G401.6 (cell line): Measurements from ENCODE around the gene SP100.
"Not testable (repeated sequence)": the region's sequence is repeated elsewhere in the genome, so short reads cannot be mapped to it uniquely, and the experiment has no call there.

Experiments
- FAIRE-seq: peaks from 2 replicates; lab custom pipeline; 2012; peaks lifted over from hg19 to GRCh38; lab: Jason Lieb, UNC

SP100 gene

DNA sequence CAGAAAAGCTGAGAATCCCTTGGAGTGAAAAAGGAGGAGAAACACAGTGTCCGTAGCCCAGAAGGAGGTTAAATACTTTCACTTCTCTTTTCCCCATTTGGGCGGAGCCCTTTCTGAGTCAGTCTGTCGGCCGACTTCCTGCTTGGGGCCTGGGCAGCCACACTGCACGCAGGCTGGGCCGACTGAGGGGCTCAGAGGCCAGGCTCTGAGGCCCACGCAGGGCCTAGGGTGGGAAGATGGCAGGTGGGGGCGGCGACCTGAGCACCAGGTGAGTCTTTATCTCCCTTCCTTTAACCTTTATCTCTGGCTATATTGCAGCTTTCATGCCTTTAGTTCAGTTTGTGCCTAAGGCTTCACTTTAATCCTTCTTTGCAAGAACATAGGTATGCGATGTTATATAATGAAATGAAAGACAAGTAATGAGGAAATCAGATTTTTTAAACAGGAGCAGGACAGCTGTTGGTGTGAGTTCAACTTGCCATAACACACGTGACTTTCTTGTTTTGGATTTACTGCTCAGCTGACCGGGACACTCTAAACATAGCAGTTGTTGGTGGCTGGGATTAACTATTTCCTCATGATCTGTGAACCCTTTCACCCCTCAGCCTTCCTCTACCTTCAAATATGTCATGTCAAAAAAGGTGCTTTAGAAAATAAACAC is at the start of gene SP100:
Gene SP100 (plus strand): TSS at position 141 of the 661 bp plus-strand sequence. CDS start 96 bp downstream, at position 237.
- FAIRE-seq, result no peak

DNA sequence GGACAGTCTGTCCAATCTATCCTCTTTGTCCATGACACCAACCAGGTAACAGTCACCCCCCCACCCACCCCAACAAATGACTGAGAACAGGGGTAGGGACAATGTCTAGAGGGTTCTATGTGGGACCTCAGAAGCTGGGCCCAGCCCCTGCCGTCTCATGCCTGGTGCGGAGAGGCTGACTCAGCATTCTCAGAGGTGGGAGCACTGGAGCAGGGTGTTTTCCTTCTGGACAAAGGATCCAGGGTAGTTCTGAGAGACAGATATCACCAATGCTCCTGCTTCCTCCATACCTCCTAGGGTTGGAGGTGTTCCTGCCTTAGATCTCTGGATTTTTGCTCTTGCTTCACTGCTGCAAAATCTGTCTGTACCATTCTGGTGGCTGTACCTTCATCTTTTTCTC is 33.9 kb upstream of the SP100 start:
- no peak for FAIRE-seq

DNA sequence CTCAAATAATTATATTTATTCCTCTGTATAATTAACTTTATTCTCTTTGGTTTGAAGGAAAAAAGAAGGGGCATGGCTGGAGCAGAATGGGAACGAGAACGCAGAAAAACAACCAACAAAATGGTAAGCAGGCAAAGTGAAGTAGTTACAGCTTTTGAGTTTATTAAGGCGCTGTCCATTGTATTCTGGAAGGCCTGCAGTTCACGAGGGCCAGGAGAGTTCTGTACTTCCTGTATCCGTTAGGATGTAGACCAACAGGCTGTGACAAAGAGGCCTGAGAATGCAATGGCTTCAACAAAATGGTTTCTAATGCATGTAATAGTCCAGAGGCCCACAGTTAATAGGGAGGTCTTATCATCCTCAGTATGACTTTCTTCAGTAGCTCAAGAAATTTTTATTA is 32.5 kb upstream of the SP100 start:
- FAIRE-seq, result no peak

DNA sequence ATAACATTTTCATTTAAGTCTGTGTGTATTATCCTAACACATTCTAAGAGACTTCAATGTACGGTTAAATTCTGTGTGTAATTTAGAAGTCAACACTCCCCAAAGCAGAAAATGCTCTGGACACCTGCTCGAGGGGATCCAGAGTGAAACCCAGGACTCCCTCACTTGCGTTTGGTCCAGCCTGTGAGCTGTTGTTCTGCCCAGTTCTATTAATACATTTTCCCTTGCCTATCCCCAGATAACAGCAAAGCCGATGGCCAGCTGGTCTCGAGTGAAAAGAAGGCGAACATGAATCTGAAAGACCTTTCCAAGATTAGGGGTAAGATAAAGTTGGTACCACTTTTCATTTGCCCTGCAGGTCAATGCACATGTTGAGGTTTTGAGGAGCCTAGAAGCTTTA is 31.0 kb upstream of the SP100 start:
- FAIRE-seq, result no peak

DNA sequence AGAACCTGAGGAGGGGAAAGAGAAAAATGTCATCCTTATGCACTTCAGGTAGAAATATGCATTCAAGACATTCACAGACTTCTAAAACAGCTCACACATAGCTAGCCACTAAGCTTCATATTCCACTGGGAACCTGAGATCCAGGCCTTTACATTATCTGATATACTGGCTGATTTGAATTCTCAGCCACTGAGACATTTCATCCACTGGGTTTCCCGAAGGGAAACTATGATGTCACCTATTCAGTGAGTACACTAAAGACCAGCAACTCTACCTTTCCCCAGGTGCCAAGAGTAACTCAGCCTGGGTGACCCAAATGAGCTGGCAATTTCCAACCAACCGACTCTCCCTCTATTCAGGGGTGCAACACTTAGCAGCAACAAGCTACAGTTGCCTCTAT is 21.7 kb upstream of the SP100 start:
- no peak for FAIRE-seq

DNA sequence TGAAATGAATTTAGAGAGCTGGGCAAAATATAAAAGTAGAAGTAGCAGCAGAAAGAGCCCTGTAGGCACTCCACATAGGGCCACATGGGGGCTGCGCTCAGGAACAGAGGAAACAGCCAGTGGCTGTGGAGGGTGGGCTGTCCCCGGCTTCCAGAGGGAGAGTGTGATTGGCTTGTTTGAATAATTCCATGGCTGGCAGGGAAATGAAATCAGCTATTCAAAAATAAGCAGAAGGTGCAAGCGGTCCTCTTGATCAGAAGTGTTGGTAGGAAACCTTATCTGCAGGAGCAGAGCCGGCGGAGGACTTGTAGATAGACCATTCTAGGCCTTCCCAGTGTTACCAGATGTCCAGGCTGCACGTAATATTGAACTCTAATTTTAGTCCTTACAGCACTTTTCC is 17.3 kb upstream of the SP100 start:
- FAIRE-seq, result not testable (repeated sequence)

DNA sequence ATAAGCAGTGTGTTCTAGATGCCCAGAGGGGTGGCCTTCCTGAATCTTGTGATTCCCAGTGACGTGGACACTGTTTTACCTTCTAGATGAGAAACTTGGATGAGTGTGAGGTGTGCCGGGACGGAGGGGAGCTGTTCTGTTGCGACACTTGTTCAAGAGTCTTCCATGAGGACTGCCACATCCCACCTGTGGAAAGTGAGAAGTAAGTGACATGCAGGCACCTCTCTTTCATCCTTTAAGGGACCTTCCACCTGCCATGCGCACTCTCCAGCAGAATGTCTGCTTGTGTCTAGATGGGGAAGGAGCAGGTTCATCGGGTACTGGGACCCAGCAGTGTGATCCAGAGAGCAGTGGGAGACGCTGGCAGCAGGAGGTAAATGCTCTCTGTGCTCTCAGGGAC is 16.0 kb upstream of the SP100 start:
- no peak for FAIRE-seq

DNA sequence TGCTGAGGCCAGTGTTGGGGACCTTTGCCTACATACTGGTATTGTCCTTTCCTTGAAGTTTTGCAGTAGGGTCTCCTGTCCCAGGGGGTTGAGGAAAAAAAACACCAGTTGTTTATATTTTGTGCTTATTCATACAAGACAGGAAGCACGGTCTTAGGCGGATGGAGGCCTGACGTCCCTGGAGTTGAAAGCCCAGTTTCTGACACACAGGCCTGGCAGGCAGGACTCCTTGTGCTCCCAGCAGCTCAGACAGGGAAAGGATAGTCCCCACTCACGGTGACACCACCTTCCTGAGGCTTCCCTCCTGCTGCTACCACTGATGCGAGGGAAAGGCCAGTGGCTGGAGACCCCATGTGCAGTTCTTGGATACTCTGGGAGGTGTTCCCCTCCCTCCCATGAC is 15.5 kb upstream of the SP100 start:
- FAIRE-seq, result no peak

DNA sequence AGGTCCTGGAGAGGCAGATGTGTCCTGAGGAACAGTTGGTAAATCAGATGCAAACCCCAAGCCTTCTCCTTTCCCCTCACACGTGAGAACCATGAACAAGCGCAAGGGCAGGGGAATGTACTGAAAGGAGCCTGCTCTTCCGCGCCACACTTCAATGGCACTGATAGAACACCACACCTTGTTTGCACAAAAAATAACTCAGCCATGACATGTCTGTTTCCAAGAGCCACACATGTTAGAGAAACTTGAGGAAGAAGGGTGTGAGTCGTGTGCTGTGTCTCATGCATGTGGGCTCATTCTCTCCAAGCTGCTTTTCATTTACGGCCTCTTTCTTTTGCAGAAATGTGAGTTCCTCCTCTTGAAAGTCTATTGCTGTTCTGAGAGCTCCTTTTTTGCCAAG is 15.0 kb upstream of the SP100 start:
- FAIRE-seq, result not testable (repeated sequence)

DNA sequence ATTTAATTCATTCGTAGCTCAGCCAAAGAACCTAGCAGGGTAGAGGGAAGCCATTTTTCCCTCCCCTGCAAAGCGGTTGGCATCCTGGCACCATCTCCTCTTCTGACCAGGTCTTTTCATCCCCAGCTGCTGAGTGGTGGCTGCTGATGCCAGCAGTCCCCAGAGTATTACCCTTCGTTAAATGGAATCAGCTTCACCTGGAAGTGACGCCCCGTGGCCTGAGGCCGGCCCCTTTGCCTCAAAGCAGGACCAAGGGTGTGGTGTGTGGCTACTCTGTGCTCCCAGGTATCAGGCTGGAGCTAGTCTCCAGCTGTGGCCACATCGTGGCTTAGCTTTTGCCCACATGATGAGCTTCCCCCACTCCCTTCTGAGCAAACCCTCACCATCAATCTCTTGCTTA is 12.3 kb upstream of the SP100 start:
- FAIRE-seq, result no peak

DNA sequence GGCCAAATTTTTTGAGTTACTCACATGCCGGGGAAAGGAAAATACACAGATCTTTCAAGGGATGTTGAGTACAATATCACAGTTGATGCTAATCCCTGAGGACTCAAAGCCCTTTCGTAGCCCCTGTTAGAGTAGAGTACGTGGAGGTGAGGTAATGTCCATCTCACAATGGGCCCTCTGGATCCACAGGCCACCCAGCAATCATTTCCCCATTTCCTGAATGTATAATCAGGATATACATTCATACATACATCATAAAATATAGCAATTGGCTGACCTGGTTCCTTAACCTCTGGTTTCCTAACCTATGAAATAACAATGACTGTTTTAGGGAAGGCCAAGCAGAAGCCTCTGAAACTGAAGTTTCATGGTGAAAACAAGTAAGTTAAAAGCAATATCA is 10.2 kb upstream of the SP100 start:
- FAIRE-seq, result no peak

DNA sequence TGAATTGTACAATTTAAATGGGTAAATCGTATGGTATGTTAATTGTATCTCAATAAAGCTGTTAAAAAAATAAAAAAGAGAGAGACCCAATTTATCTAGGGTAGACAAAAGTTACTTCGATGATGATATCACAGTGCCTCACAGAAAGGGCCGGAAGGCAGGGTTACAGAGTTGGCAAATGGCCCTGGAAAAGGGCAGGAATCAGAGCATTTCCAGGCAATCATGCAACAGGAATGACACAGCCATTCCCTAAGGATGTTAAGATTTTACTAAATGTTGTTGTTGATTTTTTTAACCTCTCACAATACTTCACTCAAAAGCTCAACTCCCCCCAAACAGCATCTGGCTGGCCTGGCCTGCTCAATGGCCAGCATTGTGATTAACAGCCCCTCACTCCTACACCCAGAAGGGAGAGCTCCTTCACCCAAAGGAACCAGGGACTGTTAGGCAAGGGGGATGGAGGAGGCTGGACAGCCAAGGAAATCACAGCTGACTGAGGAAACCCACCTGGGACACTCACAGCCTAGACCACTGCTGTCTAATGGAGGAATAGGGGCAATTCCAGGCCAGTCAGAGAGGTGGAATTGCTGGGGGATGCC is 7.7 kb upstream of the SP100 start:
- FAIRE-seq, result no peak

DNA sequence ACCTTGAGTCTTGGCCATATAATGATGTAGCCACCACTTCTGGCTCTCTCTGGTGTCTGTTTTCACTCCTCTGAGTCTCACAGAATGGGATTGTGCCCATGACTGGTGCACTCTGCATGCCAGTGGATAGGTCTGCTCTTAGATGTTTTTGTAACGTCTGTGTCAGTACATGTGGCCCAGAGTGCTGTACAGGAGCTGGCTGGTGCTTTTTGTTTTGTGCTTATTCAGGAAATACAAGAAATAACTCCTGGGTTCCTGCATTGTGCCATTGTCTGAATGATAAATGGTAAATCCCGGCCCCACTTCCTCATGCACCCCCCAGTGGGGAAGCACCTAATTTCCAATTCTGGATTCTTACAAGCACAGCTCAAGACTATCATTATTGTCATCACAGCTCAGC is 6.7 kb upstream of the SP100 start:
- FAIRE-seq, result not testable (repeated sequence)

DNA sequence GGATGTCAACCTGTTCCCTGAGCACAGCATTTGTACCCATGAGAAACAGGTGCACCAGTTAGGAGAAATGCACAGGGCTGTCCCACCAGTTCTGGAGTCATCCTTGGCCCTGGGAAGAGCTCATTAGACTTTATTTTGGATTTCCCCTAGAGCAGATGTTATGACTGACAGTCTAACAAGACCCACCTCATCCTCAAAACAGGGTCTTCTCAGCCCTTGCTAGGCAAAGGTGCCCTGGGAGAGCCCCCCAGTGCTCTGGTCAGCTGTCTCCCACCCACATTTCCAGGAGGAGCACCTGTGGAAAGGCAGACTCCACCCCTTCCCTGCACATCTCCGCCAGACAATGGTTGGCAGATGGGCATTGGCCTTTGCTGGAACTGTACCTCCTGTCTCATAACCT is 5.7 kb upstream of the SP100 start:
- no peak for FAIRE-seq

DNA sequence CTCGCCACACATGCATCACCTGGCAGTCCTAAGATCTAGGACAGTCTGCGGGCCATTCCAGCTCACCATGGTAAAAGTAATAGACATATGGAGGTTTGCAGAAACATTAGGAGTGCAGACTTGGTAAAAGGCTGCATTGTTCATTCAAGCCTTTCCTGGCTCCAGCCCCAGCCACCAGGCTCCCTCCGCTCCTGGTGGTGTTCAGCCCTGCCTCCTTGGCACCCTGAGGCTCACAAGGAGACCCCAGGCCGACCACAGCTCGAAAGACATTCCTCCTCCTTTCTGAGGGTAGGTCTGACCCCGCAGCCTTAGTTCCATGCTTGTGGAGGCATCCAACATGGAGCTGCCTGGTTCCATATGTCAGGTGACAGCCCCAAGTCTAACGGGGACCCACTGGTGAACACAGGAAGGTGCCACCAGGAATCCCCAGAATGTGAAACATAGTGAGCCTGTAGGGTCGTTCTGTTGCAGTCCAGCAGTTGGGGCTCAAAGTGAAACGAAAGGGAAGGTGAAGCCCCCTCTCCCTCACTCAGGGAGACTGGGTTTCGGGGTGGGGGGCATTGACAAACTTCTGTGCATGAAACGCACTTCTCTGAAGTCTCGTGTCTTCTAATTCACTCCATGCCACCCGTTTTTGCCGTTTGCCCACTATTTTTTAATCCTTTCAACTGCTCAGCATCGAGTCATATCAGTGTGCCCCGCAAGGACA is 5.0 kb upstream of the SP100 start:
- FAIRE-seq, result no peak

DNA sequence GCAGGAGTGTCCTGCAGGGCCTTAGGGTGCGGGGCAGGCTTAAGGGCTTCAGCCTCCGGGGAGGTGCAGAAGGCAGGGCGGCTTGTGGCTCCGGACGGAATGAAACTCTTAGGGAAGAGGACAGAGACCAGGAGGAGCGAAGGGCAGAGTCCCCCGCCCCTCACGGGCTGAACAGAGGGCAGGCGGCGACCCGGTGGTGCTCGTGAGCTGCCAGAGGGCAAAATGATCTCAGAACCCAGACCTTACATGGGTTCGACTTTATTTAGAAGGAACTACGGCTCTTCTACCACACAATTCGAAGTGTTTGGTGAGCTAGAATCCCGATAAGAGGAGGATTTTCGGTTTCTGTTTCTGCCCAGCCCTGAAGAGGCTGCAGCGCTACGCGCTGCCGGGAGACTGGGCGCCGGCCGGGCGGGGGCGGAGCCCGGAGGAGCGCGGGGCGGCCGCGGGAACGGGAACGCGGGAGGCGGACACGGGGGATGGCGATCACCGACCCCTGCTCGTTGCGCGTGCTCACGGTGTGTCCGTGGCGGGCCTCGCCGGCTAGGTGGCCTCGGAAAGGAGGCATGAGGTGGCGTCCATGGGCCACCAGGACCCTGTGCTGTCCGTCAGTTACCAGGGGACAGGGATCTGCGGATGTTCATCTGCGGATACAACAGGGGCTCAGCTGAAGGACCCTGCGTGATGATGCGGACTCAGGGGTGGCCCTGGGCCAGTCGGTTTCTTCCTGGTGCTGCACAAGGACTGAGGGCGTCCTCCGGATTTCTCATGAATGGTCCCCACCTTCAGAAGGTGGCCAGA is 4.2 kb upstream of the SP100 start:
- FAIRE-seq, result no peak

DNA sequence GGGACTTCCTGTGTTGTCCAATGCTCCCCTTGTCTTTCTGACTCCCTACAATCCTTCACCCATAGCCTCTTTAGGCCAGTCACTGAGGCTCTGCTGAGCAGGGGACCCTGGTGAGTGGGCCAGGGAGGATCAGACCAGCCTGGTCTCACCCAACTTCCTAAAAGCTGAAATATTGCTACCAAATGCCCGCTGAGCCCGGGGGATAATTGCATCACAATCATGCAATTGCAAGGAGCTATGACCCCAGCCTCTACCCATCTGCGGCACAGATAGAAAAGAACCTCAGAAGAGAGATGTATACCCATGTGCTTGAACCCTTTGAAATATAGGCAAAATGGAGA is 3.7 kb upstream of the SP100 start:
- FAIRE-seq, result no peak

DNA sequence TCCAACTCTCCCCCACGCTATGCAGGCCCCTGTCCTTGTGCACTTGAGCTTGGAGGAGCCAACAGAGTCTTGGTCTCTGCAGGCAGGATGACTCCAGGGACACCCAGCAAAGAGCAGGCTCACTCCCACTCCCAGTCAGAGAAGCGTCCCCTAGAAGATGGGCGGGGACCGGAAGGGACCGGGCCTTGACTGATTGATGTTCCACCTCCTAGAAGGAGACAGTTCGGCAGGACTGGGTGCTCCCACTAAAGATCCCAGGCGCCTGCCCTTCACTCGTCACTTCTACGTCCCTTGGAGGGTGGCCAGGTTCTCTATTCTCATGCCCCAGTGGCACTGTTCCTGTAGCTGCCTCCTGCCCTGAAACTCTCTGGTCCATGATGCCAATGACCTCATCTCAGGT is 3.2 kb upstream of the SP100 start:
- no peak for FAIRE-seq

DNA sequence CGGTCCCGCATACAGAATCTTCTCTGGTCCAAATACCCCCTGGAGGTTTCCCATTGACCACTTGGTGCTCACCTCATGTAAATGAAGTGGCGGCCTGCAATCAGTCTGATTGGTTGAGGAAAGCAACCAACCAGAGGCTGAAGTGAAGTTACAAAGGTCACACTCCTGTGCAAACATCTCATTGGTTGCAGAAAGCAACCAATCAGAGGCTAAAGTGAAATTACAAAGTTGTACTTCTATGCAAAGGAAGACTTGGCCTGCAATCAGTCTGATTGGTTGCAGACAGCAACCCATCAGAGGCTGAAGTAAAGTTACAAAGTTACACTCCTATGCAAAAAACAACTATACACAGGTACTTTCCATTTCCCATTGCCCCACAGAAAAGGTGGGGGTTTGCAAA is 2.5 kb upstream of the SP100 start:
- no peak for FAIRE-seq

DNA sequence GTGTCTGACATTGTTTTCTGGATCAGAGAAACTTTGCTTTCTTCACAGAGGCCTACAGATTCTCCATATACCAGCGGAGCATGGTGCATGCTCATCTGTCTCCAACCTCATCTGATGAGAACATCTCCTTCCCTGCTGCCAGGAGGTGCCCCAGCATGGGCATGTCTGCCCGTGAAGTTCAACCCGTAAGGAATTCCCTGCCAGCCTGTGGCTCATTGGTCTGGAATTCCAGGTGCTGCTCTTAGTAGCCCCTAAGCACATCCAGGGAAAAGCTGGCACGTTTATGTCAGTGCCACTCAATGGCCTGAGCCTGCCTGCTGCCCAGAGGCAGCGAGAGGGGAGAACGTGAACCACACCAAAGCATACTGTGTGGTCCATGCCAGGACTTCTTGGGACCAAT is 1.7 kb upstream of the SP100 start:
- FAIRE-seq, result no peak

DNA sequence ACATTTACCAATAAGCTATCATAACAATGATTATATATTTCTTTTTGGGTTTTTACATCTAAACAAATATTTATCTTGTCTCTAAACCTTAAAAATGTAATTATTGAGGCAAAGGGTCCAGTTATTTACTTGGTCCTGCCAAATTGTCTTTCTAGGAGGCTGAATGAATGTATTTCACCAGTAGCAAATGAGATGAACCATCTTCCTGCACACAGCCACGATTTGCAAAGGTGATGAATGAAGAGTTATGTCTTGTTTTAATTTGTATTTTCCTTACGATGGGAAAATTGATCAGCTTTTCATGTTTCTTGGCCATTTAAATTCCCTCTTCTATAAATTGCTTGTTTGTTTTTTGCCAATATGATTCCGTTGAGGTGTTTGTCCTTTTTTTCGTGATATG is 1.4 kb downstream of the SP100 start:
- FAIRE-seq, result no peak

DNA sequence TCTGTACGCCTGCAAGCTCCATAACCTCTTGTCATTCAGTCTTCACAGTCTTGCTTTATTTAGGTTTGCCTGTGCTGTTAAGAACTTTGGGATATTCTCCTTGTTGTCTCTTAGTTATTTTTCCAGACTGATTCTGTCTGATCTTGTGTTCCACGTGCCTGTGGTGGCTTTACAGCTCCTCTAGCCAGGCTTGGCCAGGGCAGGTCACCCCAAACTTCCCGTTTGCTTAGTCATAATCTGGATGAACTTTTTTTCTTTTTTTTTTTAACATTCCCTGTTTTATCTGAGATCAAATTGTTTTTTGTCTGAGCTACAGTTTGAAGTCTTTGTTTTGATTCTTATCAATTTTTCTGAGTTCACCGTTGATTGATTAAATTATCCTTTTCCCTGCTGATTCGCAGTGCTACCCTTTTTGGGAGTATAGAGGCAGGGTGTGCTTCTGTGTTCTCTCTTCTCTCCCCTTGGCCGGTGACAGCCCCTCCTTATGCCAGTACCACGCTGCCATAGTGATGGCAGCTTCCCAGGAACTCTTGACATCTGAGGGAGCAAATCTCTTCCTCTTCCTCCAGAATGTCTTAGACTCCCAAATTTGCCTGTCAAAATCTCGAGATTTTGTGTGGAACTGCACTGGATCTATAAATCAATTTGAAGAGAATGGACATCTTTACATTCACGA is 2.5 kb downstream of the SP100 start:
- FAIRE-seq, result no peak

DNA sequence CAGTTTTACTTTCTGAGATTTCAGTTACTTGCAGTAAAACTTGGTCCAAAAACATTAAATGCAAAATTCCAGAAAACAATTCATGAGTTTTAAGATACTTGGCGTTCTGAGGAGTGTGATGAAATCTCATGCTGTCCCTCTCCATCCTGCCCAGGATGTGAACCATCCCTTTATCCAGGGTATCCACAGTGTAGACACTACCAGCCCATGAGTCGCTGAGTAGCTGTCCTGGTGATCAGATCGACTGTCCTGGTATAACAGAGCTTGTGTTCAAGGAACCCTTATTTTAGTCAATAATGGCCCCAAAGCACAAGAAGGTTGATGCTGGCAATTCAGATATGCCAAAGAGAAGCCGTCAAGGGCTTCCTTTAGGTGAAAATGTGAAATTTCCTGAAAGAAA is 3.2 kb downstream of the SP100 start:
- FAIRE-seq, result no peak
